Adrenal gland (tissue), 12 donors: ENCODE results near the gene VIPR2. TPM values are rescaled to one million over a fixed set of nuclear protein-coding genes. Genes with fewer than 3 reads are reported as not detected.
A peak's percentile ranks its signal among the peaks of the same experiment; 100 is the strongest.

Source experiments
- DNase-seq, 7 donors: peaks; one replicate each; pipeline ENCODE4 v3.0.0-alpha.2; 2019 to 2020
- H3K27ac ChIP-seq, 5 donors: fragments of 200-600 bp; sonication (generic) in 4 of 5; 1 replicate in 3 of 5; 2 replicates in 2 of 5; pipeline versions ENCODE4 v1.5.1 to v1.8.0; 2016 to 2020; ENCODE audit warnings: mild to moderate bottlenecking in 1 of 5
- H3K27me3 ChIP-seq: fragments of 200-600 bp; 2 replicates; pipeline ENCODE4 v1.8.0; 2021
- H3K36me3 ChIP-seq, 2 donors: fragments of 200-600 bp; replicated peaks in 1 of 2; 1 replicate in 1 of 2; 2 replicates in 1 of 2; pipeline versions ENCODE4 v1.5.1 to v1.8.0; 2018 to 2022
- H3K4me1 ChIP-seq, 2 donors: fragments of 200-600 bp; replicated peaks in 1 of 2; 1 replicate in 1 of 2; 2 replicates in 1 of 2; pipeline versions ENCODE4 v1.5.1 to v1.8.0; 2018 to 2021
- H3K4me3 ChIP-seq, 4 donors: fragments of 200-600 bp; sonication (generic) in 3 of 4; one replicate each; pipeline ENCODE4 v1.5.1; 2016 to 2018
- H3K9me3 ChIP-seq, 3 donors: fragments of 200-600 bp; sonication (generic) in 1 of 3; replicated peaks in 1 of 3; 1 replicate in 2 of 3; 2 replicates in 1 of 3; pipeline versions ENCODE4 v1.5.1 to v1.8.0; 2016 to 2021
- CTCF ChIP-seq, 6 experiments: fragments of 450-650 bp in 4 of 6; fragments of 200-600 bp in 2 of 6; sonication (generic) in 1 of 6; IDR thresholded peaks; 1 replicate in 5 of 6; 2 replicates in 1 of 6; pipeline versions ENCODE4 v1.5.1 to v1.8.0; 2016 to 2021; ENCODE audit warnings: antibody characterized with exemption in 6 of 6, mild to moderate bottlenecking in 2 of 6, moderate library complexity in 1 of 6
- POLR2A ChIP-seq, 2 donors: fragments of 450-650 bp; IDR thresholded peaks; one replicate each; pipeline ENCODE4 v1.6.1; 2017; ENCODE audit warnings: antibody characterized with exemption in 2 of 2, mild to moderate bottlenecking in 2 of 2, moderate library complexity in 1 of 2
- WGBS, 4 donors: extraction: QIAGEN DNeasy Blood & Tissue Kit in 2 of 4; methylation state at CpG; one replicate each; pipeline versions ENCODE4 v1.1.5 to v1.1.7; 2013 to 2017; 5-methylcytosine and 5-hydroxymethylcytosine counted together
- intact Hi-C, 2 donors: fragments of 100-400 bp; cut with DNase I; formaldehyde crosslinking; loops; one replicate each; pipeline versions ENCODE4 v1.14.1 to v1.15.0; 2022 to 2023
- polyA plus RNA-seq, 3 donors: library from polyadenylated mRNA; stranded (reverse); fragments of 200-250 nt in 2 of 3; fragments of 350-450 nt in 1 of 3; fragmentation: Illumina TruSeq in 1 of 3; extraction: RNeasy Lipid Tissue Mini Kit (QIAGEN cat#74804) in 1 of 3; gene quantifications; one replicate each; pipeline ENCODE4 v1.2.3, GENCODE V29; 2013 to 2014
- total RNA-seq, 9 donors: library from RNA; depleted of rRNA in 4 of 9; stranded (reverse); fragments of >200 nt in 4 of 9; fragments of 120-200 nt in 1 of 9; fragmentation: NEBNext Ultra II Directional in 1 of 9; extraction: Animal tissue kit (Norgen Biotek cat#: 25700) in 1 of 9; gene quantifications; one replicate each; pipeline versions ENCODE4 v1.1.0 to v1.2.4, GENCODE V29; 2013 to 2023
- donor health status: healthy with polysubstance abuse.
- donor health status: Bipolar disorder and iron deficiency.
- donor health status: DM: yes; HTN: yes; CAD: no.
- donor health status: DM: no; HTN: no; CAD: no.
- donor health status: DM: no; HTN: no; CAD: no.
- donor health status: DM: yes; HTN: yes; CAD: no.

The VIPR2 gene
- total and polyA plus RNA-seq, 12 donors, result 0.06 to 3.8 (median 0.80) TPM

- 79 to 88% (median 84%) methylated on average over 6 to 24 of the region's 24 CpGs for WGBS, 4 donors
- Histone ChIP-seq H3K4me3 (no peak overlapping the region), H3K4me1 (no peaks in the 10 kb centered on the region), H3K27ac (no peak overlapping the region), H3K27me3 (no peaks in the 10 kb centered on the region), H3K9me3 (no peaks in the 10 kb centered on the region), H3K36me3 (no peaks in the 10 kb centered on the region)
- peak in 3 of 7 donors; percentile 9 to 21 (median 18) for DNase-seq
- no peak for TF ChIP-seq POLR2A (IDR thresholded peaks at IDR 0.05)
- no peak for TF ChIP-seq CTCF (IDR thresholded peaks at IDR 0.05)
- intact Hi-C loops, result no loop called here
Measured at GRCh38 chr7:159040912-159041711, 103.6 kb downstream of the VIPR2 start.

GRCh38 chr7:159040146-159040545, 104.5 kb downstream of the VIPR2 start:
- Histone ChIP-seq H3K9me3 (no peaks in the 10 kb centered on the region), H3K36me3 (no peaks in the 10 kb centered on the region), H3K27ac (no peak overlapping the region), H3K4me3 (no peak overlapping the region), H3K4me1 (no peaks in the 10 kb centered on the region), H3K27me3 (no peaks in the 10 kb centered on the region)
- peak in 3 of 7 donors; percentile 6 to 30 (median 8) for DNase-seq
- intact Hi-C loops, result no loop called here
- no peak for TF ChIP-seq CTCF (IDR thresholded peaks at IDR 0.05)
- no peak for TF ChIP-seq POLR2A (IDR thresholded peaks at IDR 0.05)
- WGBS, 4 donors, result 73 to 84% (median 78%) methylated on average over 8 to 10 of the region's 10 CpGs

- intact Hi-C loops, result no loop called here
- TF ChIP-seq POLR2A (IDR thresholded peaks at IDR 0.05) (no peak), CTCF (IDR thresholded peaks at IDR 0.05) (no peak)
- peak in 2 of 7 donors; percentile 8 to 18 for DNase-seq
- 89 to 93% (median 90%) methylated on average over 13 to 14 of the region's 14 CpGs for WGBS, 4 donors
- Histone ChIP-seq H3K27me3 (no peaks in the 10 kb centered on the region), H3K9me3 (no peaks in the 10 kb centered on the region), H3K36me3 (no peaks in the 10 kb centered on the region), H3K4me3 (no peak overlapping the region), H3K27ac (no peak overlapping the region), H3K4me1 (no peaks in the 10 kb centered on the region)
Measured at GRCh38 chr7:159039716-159040115, 105.0 kb downstream of the VIPR2 start.

GRCh38 chr7:159038066-159038465, 106.6 kb downstream of the VIPR2 start:
- no peaks in the 10 kb centered on the region for H3K36me3 ChIP-seq
- intact Hi-C loops, result no loop called here
- no peaks in the 10 kb centered on the region for H3K9me3 ChIP-seq
- 76 to 83% (median 82%) methylated on average over 9 to 10 of the region's 10 CpGs for WGBS, 4 donors
- TF ChIP-seq POLR2A (IDR thresholded peaks at IDR 0.05) (no peak), CTCF (IDR thresholded peaks at IDR 0.05) (no peak)
- DNase-seq, result no peak
- H3K27me3 ChIP-seq, result no peaks in the 10 kb centered on the region
- H3K27ac ChIP-seq, result no peak overlapping the region
- no peak overlapping the region for H3K4me3 ChIP-seq
- no peaks in the 10 kb centered on the region for H3K4me1 ChIP-seq
